A673 (cell line): ENCODE data around the gene CELF5. TPM values are rescaled to one million over a fixed set of nuclear protein-coding genes. Genes with fewer than 3 reads are reported as not detected.

ENCODE experiments used
- BruUV-seq: library from RNA; stranded (reverse); fragments of 400-500 nt; replicated peaks from 2 replicates; lab custom pipeline; 2021; lab: Mats Ljungman, UMichigan
- CTCF ChIA-PET: fragments of 300-600 bp; sonication (Branson Sonifier 250); formaldehyde crosslinking; loops from one replicate; lab custom pipeline; 2022; ENCODE audit warnings: antibody characterized with exemption; lab: Charles Lee
- POLR2A ChIA-PET: fragments of 300-600 bp; sonication (Branson Sonifier 250); formaldehyde crosslinking; loops from one replicate; lab custom pipeline; 2022; ENCODE audit warnings: antibody characterized with exemption; ENCODE audit not compliant: low non-redundant PET; lab: Charles Lee
- DNase-seq: peaks from one replicate; pipeline ENCODE4 v3.0.0-alpha.2; 2015; ENCODE audit warnings: low spot score
- H3K27ac ChIP-seq: fragments of 200-600 bp; sonication (generic); 2 replicates; pipeline ENCODE4 v1.5.1; 2016; ENCODE audit warnings: mixed run types, low read depth, mild to moderate bottlenecking, mixed read lengths, antibody characterized with exemption, low read length; ENCODE audit not compliant: poor library complexity, severe bottlenecking
- H3K27me3 ChIP-seq: fragments of 200-600 bp; sonication (generic); replicated peaks from 2 replicates; pipeline ENCODE4 v1.6.1; 2017; ENCODE audit warnings: mixed run types, low read depth, mild to moderate bottlenecking, mixed read lengths, antibody characterized with exemption, low read length; ENCODE audit not compliant: insufficient read depth, poor library complexity
- H3K36me3 ChIP-seq: fragments of 200-600 bp; sonication (generic); 2 replicates; pipeline ENCODE4 v1.6.1; 2016; ENCODE audit warnings: mixed run types, mild to moderate bottlenecking, mixed read lengths, antibody characterized with exemption, low read length; ENCODE audit not compliant: insufficient read depth, poor library complexity, severe bottlenecking
- H3K4me1 ChIP-seq: fragments of 200-600 bp; sonication (generic); 2 replicates; pipeline ENCODE4 v1.6.1; 2017; ENCODE audit warnings: mixed run types, mild to moderate bottlenecking, mixed read lengths, antibody characterized with exemption, low read length; ENCODE audit not compliant: insufficient read depth, poor library complexity, severe bottlenecking
- H3K4me3 ChIP-seq: fragments of 200-600 bp; sonication (generic); 2 replicates; pipeline ENCODE4 v1.5.1; 2016; ENCODE audit warnings: low read depth, mixed run types, mild to moderate bottlenecking, mixed read lengths, low read length; ENCODE audit not compliant: poor library complexity, severe bottlenecking
- H3K9me3 ChIP-seq: fragments of 200-600 bp; sonication (generic); 2 replicates; pipeline ENCODE4 v1.6.1; 2016; ENCODE audit warnings: mixed run types, low read depth, mild to moderate bottlenecking, mixed read lengths, antibody characterized with exemption, low read length; ENCODE audit not compliant: poor library complexity, severe bottlenecking
- EZH2 ChIP-seq: fragments of 200-600 bp; sonication (generic); IDR thresholded peaks from 2 replicates; pipeline ENCODE4 v1.6.1; 2017; ENCODE audit warnings: borderline replicate concordance, low read depth, mild to moderate bottlenecking, mixed read lengths, antibody characterized with exemption, low read length; ENCODE audit not compliant: poor library complexity, severe bottlenecking
- intact Hi-C: fragments of 100-400 bp; cut with micrococcal nuclease; formaldehyde crosslinking; loops from one replicate; pipeline ENCODE4 v1.10.0; 2022; ENCODE audit not compliant: unreplicated experiment
- total RNA-seq: library from RNA; stranded (reverse); gene quantifications from 2 replicates; pipeline ENCODE4 v1.2.3, GENCODE V29; 2021
- TF ChIP-seq, protein P1 (sequence below): fragments of 300-800, 200-600 bp; sonication (generic); conservative IDR thresholded peaks from 2 replicates; pipeline ENCODE4 v1.5.1; 2017; ENCODE audit warnings: low read depth, mild to moderate bottlenecking, antibody characterized with exemption, low read length, moderate library complexity, mixed read lengths

The CELF5 gene
- total RNA-seq, 1 experiment from 2014 or later = 3.7 TPM

GRCh38 chr19:3323026-3323425 lies 98.6 kb downstream of the CELF5 start:
- intact Hi-C loops = no loop called here
- peaks cover 6% of the 10 kb centered on the region for H3K4me1 ChIP-seq
- no peaks in the 10 kb centered on the region for H3K9me3 ChIP-seq
- H3K36me3 ChIP-seq = no peaks in the 10 kb centered on the region
- no peak for DNase-seq
- CTCF ChIA-PET = no interaction called here
- H3K4me3 ChIP-seq = no peak overlapping the region
- BruUV-seq = no TSS peak
- peaks cover 19% of the 10 kb centered on the region for H3K27me3 ChIP-seq
- no peak overlapping the region for H3K27ac ChIP-seq
- POLR2A ChIA-PET = no interaction called here
- TF ChIP-seq, protein P1, sequence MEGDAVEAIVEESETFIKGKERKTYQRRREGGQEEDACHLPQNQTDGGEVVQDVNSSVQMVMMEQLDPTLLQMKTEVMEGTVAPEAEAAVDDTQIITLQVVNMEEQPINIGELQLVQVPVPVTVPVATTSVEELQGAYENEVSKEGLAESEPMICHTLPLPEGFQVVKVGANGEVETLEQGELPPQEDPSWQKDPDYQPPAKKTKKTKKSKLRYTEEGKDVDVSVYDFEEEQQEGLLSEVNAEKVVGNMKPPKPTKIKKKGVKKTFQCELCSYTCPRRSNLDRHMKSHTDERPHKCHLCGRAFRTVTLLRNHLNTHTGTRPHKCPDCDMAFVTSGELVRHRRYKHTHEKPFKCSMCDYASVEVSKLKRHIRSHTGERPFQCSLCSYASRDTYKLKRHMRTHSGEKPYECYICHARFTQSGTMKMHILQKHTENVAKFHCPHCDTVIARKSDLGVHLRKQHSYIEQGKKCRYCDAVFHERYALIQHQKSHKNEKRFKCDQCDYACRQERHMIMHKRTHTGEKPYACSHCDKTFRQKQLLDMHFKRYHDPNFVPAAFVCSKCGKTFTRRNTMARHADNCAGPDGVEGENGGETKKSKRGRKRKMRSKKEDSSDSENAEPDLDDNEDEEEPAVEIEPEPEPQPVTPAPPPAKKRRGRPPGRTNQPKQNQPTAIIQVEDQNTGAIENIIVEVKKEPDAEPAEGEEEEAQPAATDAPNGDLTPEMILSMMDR = no peak
- no peak for TF ChIP-seq EZH2

- ChIA-PET CTCF (no interaction called here), POLR2A (no interaction called here)
- no TSS peak for BruUV-seq
- Histone ChIP-seq H3K4me1 (peaks cover 6% of the 10 kb centered on the region), H3K27ac (no peak overlapping the region), H3K27me3 (peaks cover 19% of the 10 kb centered on the region), H3K36me3 (no peaks in the 10 kb centered on the region), H3K9me3 (no peaks in the 10 kb centered on the region), H3K4me3 (no peak overlapping the region)
- intact Hi-C loops = no loop called here
- TF ChIP-seq, protein P1 = no peak
- TF ChIP-seq EZH2 = no peak
- DNase-seq = no peak
Measured at GRCh38 chr19:3323658-3324057, 99.2 kb downstream of the CELF5 start.

- Histone ChIP-seq H3K27ac (no peak overlapping the region), H3K4me3 (no peak overlapping the region), H3K4me1 (peaks cover 6% of the 10 kb centered on the region), H3K36me3 (no peaks in the 10 kb centered on the region), H3K9me3 (no peaks in the 10 kb centered on the region), H3K27me3 (peaks cover 18% of the 10 kb centered on the region)
- intact Hi-C loops = no loop called here
- ChIA-PET POLR2A (no interaction called here), CTCF (interaction anchor here (0.7 kb wide), 1 partner anchor 132 kb away, joined by 4 read pairs; no protein-coding TSS in a partner anchor)
- DNase-seq = peak; percentile 62
- BruUV-seq = no TSS peak
- TF ChIP-seq, protein P1 = peak; percentile 83
- no peak for TF ChIP-seq EZH2
Measured at GRCh38 chr19:3324405-3324856, 100.0 kb downstream of the CELF5 start.
